DMS114 treated with DMSO at 0.1 percent for 48 hours (cell line): ENCODE data around the gene SMPDL3A.
A peak's percentile ranks its signal among the peaks of the same experiment; 100 is the strongest.
"Not testable (repeated sequence)": the region's sequence is repeated elsewhere in the genome, so short reads cannot be mapped to it uniquely, and the experiment has no call there.

ENCODE experiments used
- DNase-seq: peaks from one replicate; lab custom pipeline; 2025; ENCODE audit not compliant: unreplicated experiment; lab: John Stamatoyannopoulos, UW

Gene SMPDL3A, protein sequence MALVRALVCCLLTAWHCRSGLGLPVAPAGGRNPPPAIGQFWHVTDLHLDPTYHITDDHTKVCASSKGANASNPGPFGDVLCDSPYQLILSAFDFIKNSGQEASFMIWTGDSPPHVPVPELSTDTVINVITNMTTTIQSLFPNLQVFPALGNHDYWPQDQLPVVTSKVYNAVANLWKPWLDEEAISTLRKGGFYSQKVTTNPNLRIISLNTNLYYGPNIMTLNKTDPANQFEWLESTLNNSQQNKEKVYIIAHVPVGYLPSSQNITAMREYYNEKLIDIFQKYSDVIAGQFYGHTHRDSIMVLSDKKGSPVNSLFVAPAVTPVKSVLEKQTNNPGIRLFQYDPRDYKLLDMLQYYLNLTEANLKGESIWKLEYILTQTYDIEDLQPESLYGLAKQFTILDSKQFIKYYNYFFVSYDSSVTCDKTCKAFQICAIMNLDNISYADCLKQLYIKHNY

DNA sequence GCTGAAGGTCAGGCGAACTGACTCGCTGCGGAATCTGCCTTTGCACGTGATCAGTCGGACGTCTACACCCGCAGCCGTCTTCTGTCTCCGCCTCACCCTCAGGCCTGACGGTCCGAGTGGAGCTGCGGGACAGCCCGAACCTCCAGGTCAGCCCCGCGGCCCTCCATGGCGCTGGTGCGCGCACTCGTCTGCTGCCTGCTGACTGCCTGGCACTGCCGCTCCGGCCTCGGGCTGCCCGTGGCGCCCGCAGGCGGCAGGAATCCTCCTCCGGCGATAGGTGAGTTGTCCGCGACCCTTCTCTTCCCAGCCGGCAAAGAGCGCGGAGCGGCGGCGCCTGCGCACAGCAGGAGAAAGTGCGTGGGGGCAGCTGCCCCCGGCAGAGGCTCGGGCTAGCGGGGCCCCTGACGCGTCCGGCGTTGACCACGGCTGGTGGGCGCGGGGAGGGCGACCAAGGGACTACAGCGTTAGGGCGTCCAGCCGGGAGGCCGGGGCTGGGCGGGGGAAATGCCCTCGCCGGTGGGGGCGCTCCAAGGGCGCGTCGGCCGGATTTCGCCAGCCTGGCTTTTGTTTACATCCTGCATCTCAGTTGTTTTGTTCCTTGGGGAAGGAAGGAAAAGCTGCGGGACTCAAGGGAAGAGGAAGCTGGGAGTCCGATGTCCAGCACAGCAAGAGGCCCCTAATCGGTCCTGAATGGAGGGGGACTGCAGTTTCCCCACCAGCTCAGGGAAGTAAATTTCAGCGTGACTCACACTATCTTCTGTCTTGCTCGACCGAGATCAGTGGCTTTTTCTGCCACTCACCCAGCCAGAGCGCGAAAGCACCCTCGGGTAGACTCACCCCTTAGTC lies at the start of gene SMPDL3A:
SMPDL3A (plus strand) TSS at position 77 of the 846 bp plus-strand sequence; CDS start at position 166, 89 bp downstream.
- DNase-seq, result peak; percentile 29

DNA sequence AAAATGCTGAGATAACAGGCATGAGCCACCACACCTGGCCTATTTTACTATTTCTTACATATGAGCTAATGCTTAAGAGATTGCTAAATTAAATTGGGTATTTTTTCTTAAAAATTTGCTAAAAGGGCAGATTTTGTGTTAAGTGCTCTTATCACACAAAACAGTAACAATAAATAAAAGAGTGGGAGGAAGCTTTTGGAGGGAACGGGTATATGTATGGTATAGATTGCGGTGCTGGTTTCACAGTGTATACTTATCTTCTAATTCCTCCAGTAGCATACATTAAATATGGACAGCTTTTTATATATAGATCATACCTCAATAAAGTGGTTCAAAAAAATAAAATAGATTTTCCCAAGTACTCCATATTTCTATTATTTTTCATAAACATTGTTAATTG lies 49.0 kb upstream of the SMPDL3A start:
- DNase-seq, result no peak

DNA sequence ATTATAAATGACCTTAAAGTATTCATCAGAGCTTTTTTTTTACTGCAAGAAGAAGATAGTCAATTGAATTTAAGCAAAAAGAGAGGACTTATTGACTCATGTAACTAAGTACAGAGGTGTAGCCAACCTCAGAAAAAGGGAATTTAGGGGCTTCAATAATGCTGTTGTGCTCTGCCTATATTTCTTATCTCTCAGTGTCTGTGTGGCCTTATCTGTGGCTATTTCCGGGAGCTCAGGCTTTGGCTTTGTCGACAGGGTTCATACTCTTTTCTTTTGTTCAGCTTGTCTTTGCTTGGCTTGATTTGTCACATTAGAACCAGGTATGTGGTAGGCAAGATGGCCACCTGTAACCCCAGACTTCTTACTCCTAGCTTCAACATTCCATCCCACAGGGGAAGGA lies 48.1 kb upstream of the SMPDL3A start:
- DNase-seq, result no peak

DNA sequence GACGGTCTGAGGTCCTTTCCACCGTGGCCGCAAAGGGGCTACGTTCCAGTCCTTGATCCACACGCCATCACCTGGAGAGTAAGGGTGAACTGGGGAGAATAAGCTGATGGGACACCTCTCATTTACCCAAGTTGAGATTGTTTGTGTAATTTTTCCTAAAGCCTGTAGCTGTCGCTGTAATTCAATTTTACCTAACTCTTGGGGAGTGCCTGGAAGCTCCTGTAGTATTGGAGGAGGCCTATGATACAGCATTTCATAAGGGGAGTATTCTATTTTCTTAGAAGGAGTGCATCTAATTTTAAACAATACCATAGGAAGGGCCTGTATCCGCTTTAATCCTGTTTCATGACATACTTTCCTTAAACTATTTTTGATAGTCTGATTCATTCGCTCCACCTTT lies 44.8 kb upstream of the SMPDL3A start:
- not testable (repeated sequence) for DNase-seq

DNA sequence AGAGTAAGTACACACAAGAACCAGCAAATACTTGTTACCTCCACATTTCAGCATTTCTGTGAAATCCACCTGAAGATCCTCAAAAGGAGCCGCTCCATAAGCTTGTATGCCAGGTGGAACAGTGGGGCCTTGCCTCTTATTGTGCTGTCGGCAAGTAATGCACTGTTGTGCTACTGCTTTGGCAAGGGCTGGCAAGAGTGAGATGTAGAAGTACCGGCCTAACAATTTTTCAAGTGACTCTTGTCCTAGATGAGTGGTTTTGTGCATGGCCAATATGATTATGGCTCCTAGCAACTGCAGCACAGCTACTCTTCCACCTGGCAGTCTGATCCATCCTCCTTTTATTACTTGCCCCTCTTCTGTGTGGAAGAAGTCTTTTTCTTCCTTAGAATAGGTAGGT lies 44.2 kb upstream of the SMPDL3A start:
- DNase-seq, result not testable (repeated sequence)

DNA sequence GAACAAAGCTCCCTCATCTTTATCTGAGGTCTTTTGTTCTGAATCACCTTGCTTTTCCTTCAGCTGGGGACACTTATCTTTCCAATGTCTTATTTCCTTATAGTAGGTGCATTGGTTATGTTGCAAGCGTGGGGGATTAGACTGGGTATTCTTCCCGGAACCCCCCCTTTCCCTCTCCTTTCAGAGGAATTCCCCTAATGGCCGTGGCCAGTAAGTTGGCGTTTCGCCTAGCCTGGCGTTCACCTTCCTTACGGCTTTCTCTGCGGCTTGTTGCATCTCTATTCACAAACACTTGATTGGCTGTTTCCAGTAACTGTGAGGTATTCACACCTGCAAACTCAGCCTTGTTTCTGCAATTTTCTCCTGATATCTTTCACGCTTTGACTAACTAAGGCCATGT lies 42.4 kb upstream of the SMPDL3A start:
- no peak for DNase-seq

DNA sequence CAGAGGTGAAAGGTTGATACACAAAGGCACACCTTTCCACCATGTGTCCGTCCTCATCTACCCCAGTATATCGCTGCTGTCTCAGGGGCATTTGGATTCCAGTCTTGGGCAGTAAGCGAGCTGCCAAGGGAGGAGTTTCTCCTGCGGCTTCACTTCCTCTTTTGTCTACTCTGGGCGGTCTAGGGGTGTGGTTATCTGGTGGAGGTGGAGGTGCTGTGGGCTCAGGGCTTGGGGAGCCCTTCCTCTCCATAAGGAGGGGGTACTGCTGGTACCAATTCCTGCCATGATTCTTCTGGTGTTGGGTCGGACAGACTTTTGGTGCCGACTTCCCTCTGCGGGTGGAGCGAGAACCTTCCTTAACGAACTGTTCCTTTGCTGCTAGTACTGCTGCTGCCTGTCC lies 41.5 kb upstream of the SMPDL3A start:
- DNase-seq, result no peak

DNA sequence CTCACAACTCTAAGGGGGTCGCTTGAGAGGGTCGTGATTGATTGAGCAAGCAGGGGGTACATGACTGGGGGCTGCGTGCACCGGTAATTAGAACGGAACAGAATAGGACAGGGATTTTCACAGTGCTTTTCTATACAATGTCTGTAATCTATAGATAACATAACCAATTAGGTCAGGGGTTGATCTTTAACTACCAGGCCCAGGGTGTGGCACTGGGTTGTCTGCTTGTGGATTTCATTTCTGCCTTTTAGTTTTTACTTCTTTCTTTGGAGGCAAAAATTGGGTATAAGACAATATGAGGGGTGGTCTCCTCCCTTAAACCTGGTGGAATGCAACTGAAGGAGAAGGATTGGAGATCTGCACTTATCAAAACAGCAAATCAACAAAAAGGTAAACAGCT lies 40.1 kb upstream of the SMPDL3A start:
- not testable (repeated sequence) for DNase-seq

DNA sequence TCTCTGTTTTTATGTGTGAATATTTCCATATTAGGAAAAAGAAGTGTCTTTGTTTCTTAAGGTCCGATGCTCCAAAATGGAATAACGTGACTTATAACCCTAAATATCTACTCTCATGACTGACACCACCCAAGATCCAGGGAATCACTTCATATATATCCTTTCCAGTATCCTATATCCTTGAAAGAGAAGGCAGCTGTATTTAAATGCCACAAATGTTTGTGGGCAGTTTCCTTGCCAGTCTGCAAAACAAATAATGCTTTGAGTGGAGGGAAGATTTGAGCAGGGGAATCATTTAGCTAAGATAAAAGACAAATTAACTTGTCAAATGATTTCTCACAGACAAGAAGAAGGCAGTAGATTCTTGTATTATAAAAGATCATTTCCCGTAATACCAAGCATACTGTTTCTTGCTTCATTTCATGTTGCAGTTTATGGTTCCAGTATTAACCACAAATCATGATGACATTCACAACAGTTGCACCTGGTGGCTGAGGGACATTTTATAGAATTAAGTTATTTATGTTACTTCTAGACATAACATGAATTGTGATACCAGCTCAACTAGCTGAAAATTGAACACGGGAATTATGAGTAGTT lies 39.5 kb upstream of the SMPDL3A start:
- DNase-seq, result no peak

DNA sequence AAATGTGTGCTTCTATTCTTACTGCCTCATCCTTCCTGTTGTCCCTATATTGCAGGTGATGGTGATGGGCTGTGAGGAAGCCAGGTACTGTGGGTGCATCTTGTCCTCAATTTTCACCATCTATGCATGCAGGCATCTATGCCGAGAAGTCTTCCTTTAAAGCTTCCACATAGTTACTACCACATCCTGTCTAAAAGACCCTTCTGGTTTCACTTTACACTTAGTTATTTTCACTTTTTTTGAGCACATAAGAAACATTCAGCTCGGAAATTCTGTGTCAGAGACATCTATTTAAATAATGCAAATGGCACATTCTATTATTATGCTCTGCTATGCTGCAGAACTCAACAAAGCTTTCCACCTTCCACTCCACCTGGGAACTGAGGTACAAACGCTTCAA lies 37.7 kb upstream of the SMPDL3A start:
- no peak for DNase-seq

DNA sequence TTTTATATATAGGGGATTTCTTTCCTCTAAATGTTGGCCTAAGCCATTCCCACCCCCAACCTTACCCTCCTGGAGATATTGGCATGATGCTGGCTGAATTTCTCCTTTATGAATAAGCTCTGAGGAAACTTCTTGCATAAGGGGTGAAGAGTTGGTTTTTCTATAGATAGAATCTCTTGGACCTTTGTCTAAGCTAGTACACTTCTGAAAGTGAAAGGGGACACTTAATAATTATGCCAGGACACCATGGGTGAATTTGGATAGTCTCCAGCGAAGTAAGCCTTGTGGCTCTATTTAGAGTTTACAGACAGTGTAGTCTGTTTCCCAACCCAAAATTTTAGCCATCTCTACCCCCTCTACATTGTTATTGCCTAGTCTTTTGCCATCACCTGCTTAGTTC lies 36.6 kb upstream of the SMPDL3A start:
- no peak for DNase-seq

DNA sequence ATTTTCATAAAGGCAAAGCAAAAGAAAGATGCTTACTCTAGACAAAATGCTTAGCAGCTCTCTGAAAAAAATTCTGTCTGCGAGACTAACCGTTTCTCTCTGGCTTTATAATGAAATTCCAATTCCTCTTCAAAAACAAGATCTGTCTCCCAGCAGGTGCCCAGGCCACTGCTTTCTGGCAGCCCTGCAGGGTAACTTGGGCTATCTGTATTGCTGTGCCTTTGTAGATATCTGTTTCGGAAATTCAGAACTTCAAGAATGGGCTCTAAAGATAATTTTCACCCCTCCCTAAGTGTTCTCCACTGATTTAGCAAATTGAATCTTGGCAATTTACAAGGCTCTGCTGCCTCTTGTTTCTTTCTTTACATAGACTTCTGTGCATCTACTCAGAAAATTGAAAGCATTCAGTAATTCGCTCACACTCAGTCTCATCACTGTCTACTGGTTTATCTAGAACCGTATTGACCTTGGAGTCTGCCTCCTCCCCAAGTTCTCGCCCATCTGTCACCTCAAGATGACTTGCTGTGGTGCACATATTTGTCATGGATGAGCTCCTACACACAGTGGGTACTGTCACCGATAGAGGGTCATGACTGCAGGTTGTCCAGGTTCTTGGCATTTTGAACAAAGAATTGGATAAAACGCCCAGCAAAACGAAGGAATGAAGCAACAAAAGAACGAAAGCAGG lies 35.9 kb upstream of the SMPDL3A start:
- no peak for DNase-seq

DNA sequence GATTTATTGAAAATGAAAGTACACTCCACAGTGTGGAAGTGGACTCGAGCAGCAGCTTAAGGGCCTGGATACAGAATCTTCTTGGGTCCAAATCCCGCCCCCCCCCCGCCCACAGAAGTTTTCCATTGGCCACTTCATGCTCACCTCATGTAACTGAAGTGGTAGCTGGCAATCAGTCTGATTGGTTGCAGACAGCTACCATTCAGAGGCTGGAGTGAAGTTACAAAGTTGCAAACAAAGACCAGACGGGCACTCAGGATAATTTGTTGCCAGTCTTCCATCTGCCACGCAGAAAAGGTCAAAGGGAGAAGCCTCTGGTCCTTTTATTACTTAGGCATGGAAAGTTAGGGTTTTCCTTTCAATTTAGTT lies 35.4 kb upstream of the SMPDL3A start:
- DNase-seq, result no peak

DNA sequence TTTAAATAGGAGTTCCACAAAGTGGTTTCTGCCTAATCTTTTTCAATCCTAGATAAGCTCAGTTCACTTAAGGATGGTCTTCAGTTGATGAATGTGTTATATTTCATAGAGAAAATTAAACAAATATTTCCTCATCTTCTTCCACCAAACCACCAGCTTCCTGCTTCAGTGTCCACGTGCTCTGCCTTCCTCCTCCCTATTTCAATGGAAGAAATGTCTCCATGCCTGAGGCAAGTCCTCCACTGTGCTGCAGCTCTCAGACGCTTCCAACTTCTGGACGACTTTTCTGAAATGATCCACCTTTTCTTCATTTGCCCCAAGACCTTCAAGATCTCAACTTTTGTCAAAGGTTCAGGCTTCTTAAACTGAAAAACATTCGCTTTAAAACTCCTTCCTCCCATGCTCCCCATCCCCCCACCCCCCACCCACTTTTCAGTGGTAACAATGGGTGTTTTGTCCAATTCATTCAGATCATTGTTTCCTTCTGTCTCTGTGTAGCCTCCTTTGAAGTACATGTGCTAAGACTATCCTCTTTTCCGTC lies 34.8 kb upstream of the SMPDL3A start:
- no peak for DNase-seq

DNA sequence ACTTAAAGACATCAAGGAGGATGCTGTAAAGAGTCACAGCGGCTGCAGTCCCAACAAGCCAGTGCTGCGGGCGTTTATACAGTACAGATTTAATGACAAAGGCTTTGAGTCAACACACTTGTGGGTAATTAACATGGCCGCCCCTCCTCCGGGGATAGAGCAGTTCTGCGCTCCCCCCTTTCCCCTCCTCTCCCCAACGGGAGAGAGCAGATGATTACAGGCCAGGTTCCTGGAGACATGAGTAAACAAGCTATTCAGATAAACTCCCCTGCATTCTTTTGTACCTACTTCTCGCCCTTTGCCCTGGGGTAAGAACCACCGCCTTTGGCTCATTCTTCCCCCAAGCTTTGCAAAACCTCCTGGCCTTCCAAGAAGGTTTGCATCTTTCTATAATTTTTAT lies 33.2 kb upstream of the SMPDL3A start:
- no peak for DNase-seq

DNA sequence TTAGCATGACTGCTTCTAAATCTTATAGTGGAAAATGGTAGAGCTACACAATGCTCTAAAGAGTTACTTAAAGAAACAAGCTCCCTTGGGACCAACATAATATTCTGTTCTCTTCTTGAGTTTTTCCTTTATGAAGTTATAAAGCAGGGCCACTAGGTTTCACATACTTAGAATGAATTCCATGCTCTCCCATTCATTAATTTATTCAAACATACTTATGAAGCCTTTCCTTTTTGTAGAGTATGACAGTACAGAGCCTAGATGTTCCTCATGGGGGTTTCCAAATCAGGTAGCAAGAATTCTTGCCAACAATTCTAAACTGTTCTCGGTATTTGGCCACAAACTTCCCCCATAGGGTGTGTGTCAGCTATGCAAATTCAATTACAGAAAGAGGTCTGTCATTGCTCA lies 30.1 kb upstream of the SMPDL3A start:
- no peak for DNase-seq

DNA sequence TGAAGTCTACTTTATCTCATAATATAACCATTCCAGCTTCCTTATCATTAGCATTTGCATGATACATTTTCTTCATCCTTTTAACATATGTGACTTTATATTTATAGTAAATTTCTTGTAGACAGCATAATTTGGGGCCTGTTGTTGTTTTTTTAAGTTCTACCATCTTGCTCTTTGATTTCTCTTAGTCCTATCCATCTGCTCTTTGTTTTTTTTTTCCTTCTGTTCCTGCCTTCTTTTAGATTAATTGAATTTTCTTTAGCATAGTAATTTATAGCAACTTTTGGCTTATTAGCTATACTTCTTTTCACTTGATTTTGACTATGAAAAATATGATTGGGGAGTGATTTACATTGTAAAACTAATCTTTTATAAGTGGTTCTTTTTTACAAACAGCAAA lies 28.7 kb upstream of the SMPDL3A start:
- no peak for DNase-seq

DNA sequence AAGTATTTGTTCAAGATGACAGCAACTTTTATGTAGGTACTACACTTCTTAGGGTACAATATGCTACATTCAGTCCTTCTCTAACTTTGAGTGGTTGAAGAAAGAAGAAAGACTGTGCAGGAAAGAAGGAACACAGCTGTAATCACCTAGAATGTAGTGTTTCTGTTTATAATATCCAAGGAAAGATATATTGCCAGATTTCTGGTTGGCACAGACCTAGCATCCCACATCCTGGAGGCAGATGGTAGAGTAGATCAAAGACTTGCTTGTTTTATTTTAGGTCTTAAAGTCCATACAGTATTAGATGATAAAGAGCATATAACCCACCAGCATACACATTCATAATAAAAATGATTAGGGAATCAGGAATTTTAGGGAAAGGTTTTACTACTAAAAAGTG lies 22.8 kb upstream of the SMPDL3A start:
- no peak for DNase-seq

DNA sequence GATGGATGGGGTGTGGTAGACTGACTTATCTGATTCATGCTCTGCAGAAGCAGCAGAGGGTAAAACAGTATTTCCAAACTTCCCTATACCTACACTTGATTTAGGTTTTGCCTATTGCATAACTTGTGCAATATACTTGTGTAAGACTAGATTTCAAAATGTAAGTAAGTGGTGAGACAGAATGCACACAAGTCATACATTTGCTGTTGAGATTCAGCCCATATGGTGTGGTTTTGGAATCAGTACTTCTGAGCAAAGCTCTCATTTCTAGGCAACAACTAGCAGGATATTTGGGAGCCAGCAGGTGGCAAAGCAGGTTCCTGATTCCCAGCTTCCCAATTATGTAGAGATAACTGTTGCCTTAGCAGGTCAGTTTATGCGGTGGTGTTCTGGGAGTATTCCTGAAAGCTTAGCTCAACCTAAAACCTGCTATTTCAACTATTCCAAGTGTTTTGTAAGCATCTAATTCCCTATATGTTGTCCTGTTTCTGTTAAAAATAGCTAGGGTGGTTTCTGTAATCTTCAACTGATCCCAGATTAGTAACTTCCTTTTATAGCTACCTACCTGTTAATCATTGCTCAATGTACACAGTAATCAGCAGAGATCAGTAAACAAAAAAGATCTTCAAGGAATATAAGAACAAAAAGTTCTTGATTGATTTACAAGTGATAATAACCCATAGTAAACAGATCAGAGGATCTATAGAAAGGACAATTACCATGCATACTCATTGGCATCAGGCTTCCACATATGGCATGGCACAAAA lies 18.0 kb upstream of the SMPDL3A start:
- DNase-seq, result no peak

DNA sequence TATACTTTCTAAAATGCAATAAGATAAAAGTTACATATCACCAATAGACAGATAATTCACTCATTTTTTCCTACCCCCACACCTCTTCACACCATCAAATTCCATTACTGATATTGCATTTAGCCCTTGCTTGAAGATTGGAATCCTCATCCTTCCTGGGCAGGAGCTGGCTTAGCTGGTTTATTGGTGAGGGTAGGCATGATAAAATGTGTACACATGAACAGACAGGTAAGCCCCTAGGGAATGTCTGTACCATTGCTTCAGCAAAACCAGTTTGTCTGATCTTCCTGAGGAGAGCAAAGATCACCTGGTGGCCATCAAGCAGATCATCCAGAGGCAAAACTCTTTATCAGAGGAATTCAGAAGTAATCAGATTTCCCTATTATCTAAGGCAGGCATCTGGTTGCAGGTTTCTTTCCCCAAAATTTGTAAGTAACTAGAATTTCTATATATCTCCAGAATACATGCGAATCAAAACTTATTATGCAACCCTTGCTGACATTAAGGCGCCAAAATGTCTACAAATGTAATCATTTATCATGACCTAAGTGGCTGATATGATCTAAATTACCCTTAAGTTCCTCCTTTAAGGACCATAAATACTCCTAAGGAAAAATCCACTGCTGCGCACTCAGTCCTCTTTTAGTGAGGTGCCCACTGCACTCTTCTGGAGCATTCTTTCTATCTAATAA lies 16.2 kb upstream of the SMPDL3A start:
- DNase-seq, result no peak
